Activated T-helper 17 cell treated with anti-CD3 and anti-CD28 coated beads, Interleukin-2, amount 50 U/mL, for 72 hours (primary cell): Measurements from ENCODE around the gene DNAJC17. TPM values are rescaled to one million over a fixed set of nuclear protein-coding genes. Genes with fewer than 3 reads are reported as not detected.
A peak's percentile ranks its signal among the peaks of the same experiment; 100 is the strongest.

ENCODE experiments used
- ATAC-seq: fragments of 150-1000 bp; cut with Tn5 transposase; replicated peaks from 2 replicates; pipeline ENCODE4 v1.10.0; 2021; ENCODE audit warnings: mild to moderate bottlenecking, moderate library complexity
- H3K27ac Mint-ChIP-seq: one replicate; pipeline ENCODE4 v1.8.0; 2022; ENCODE audit warnings: mixed read lengths
- H3K27me3 Mint-ChIP-seq: one replicate; pipeline ENCODE4 v1.8.0; 2022; ENCODE audit warnings: mixed read lengths
- H3K36me3 Mint-ChIP-seq: one replicate; pipeline ENCODE4 v1.8.0; 2022; ENCODE audit warnings: low read depth, mild to moderate bottlenecking, mixed read lengths
- H3K4me1 Mint-ChIP-seq: one replicate; pipeline ENCODE4 v1.8.0; 2022; ENCODE audit warnings: mixed read lengths
- H3K4me3 Mint-ChIP-seq: one replicate; pipeline ENCODE4 v1.8.0; 2022; ENCODE audit warnings: mild to moderate bottlenecking, mixed read lengths
- H3K9me3 Mint-ChIP-seq: one replicate; pipeline ENCODE4 v1.8.0; 2022; ENCODE audit warnings: mixed read lengths
- total RNA-seq, 2 donors: library from RNA; stranded (reverse); gene quantifications; one replicate each; pipeline ENCODE4 v1.2.3, GENCODE V29; 2022

DNAJC17 gene, protein sequence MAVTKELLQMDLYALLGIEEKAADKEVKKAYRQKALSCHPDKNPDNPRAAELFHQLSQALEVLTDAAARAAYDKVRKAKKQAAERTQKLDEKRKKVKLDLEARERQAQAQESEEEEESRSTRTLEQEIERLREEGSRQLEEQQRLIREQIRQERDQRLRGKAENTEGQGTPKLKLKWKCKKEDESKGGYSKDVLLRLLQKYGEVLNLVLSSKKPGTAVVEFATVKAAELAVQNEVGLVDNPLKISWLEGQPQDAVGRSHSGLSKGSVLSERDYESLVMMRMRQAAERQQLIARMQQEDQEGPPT
- total RNA-seq = 10 to 100 TPM; 30.3 to 34.3 TPM

DNA sequence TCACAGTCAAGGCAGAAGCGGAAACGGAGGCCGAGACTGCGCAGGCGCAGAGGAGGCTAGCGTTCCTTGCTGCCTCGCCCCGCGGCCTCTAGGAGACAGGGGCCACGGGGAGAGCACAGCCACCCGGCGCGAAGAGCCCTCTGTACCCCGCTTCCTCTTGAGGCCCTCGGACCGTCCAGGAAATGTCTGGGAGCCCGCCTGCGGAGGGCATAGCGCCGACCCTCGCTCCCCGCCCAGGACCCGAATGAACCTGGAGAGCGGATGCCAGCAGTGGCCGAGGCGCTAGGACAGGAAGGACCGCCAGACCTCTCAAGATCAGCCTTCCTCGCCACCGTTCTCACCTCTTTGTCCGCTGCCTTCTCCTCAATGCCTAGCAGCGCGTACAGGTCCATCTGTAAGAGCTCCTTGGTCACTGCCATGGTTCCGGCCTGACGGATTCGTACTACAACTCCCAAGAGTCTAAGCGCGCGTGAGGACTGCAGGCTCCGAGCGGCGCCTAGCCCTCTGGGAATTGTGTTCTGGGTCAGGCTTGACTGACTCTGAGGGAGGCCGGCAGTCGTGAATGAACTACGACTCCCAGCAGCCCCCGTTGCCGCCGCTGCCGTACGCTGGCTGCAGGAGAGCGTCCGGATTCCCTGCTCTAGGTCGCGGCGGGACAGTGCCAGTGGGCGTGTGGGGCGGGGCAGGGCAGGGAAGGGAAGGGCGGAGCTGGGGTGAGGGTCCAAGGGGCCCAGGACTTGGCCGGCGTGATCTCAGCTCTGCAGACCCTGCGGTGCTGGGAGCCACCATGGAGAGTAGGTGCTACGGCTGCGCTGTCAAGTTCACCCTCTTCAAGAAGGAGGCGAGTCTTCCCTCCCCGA, at the start of gene DNAJC17, which contains the start of gene ZFYVE19:
DNAJC17 (minus strand) TSS at position 446 of the 860 bp plus-strand sequence; CDS start at position 419, 27 bp downstream.
ZFYVE19 (plus strand) TSS at position 62 of the 860 bp plus-strand sequence; CDS start at position 563, 501 bp downstream.
- H3K27me3 Mint-ChIP-seq = no peaks in the 10 kb centered on the region
- ATAC-seq = peak; percentile 97
- peaks cover 8% of the 10 kb centered on the region for H3K4me1 Mint-ChIP-seq
- no peaks in the 10 kb centered on the region for H3K9me3 Mint-ChIP-seq
- peak within 1 kb of the TSS; percentile 98 for H3K27ac Mint-ChIP-seq
- H3K36me3 Mint-ChIP-seq = peaks cover 30% of the 10 kb centered on the region
- peak within 1 kb of the TSS; percentile 92 for H3K4me3 Mint-ChIP-seq

DNA sequence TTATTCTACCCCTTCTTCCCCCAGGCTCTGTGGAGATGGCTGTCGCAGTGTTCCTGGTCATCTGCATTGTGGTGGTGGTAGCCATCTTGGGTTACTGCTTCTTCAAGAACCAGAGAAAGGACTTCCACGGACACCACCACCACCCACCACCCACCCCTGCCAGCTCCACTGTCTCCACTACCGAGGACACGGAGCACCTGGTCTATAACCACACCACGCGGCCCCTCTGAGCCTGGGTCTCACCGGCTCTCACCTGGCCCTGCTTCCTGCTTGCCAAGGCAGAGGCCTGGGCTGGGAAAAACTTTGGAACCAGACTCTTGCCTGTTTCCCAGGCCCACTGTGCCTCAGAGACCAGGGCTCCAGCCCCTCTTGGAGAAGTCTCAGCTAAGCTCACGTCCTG, 49.5 kb upstream of the DNAJC17 start:
- Mint-ChIP-seq H3K4me3 (no peak overlapping the region), H3K9me3 (no peaks in the 10 kb centered on the region), H3K4me1 (peaks cover 10% of the 10 kb centered on the region), H3K27ac (no peak overlapping the region), H3K36me3 (no peaks in the 10 kb centered on the region), H3K27me3 (no peaks in the 10 kb centered on the region)
- no peak for ATAC-seq

DNA sequence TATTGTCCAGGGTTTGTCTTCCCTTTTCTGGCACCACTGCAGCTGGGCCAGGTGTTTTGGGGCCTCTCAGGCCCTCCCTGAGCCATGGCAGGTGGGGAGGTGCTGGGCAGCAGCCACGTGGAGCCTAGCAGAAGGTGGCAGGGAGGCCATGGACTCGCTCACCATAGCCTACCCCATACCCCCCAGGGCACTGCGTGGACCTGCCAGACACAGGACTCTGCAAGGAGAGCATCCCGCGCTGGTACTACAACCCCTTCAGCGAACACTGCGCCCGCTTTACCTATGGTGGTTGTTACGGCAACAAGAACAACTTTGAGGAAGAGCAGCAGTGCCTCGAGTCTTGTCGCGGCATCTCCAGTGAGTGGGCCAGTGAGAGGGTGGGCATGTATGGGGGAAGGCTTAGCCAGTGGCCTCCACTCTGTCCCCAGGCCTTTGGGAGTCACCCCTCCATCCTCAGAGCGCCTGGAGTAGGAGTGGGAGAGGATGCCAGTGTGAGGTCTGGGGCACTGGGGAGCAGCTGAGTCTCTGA, 48.5 kb upstream of the DNAJC17 start:
- H3K4me3 Mint-ChIP-seq = no peak overlapping the region
- no peak overlapping the region for H3K27ac Mint-ChIP-seq
- H3K4me1 Mint-ChIP-seq = peaks cover 10% of the 10 kb centered on the region
- no peak for ATAC-seq
- no peaks in the 10 kb centered on the region for H3K27me3 Mint-ChIP-seq
- peaks cover 6% of the 10 kb centered on the region for H3K36me3 Mint-ChIP-seq
- no peaks in the 10 kb centered on the region for H3K9me3 Mint-ChIP-seq

DNA sequence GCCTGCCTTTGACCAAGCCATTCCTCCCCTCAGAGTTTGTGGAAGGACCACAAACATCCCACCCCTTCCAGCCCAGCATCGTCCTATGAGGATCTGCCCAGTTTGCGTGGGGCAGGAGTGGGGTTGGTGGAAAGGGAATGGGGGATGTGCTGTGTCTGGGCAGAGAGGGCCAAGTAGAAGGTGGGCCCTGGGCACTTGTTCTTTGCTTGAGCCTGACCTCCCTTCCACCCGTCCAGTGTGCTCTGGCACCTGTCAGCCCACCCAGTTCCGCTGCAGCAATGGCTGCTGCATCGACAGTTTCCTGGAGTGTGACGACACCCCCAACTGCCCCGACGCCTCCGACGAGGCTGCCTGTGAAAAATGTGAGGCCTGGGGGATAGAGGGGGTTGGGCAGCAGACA, 46.9 kb upstream of the DNAJC17 start:
- Mint-ChIP-seq H3K9me3 (no peaks in the 10 kb centered on the region), H3K36me3 (peaks cover 6% of the 10 kb centered on the region), H3K27ac (no peak overlapping the region), H3K4me3 (no peak overlapping the region), H3K4me1 (peaks cover 7% of the 10 kb centered on the region), H3K27me3 (no peaks in the 10 kb centered on the region)
- ATAC-seq = no peak

DNA sequence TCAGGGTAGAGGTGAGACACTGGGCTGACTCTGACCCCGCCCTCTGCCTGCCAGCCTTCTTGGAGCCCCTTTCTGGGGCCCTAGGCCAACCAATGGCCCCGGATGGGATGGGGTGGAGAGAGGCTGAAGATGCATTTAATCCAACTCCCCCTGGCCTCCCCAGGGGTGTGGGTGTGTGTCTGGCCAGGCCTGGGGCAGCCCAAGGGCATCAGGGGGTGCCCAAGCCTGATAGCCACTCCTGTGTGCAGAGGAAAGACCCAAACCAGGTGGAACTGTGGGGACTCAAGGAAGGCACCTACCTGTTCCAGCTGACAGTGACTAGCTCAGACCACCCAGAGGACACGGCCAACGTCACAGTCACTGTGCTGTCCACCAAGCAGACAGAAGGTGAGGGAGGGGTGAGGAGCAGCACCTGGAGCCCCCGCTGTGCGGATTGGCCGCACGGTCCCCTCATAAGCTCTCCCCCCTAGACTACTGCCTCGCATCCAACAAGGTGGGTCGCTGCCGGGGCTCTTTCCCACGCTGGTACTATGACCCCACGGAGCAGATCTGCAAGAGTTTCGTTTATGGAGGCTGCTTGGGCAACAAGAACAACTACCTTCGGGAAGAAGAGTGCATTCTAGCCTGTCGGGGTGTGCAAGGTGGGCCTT, 46.1 kb upstream of the DNAJC17 start:
- Mint-ChIP-seq H3K4me3 (no peak overlapping the region), H3K9me3 (no peaks in the 10 kb centered on the region), H3K27ac (no peak overlapping the region), H3K4me1 (peaks cover under 1% of the 10 kb centered on the region), H3K27me3 (no peaks in the 10 kb centered on the region), H3K36me3 (peaks cover 6% of the 10 kb centered on the region)
- ATAC-seq = no peak

- Mint-ChIP-seq H3K4me1 (peaks cover 6% of the 10 kb centered on the region), H3K4me3 (no peak overlapping the region)
Measured at GRCh38 chr15:40852529-40852928, 45.3 kb upstream of the DNAJC17 start.

GRCh38 chr15:40850576-40851112, 43.4 kb upstream of the DNAJC17 start:
- no peaks in the 10 kb centered on the region for H3K27me3 Mint-ChIP-seq
- no peaks in the 10 kb centered on the region for H3K9me3 Mint-ChIP-seq
- no peak for ATAC-seq
- no peak overlapping the region for H3K27ac Mint-ChIP-seq
- peaks cover 12% of the 10 kb centered on the region for H3K4me1 Mint-ChIP-seq
- H3K4me3 Mint-ChIP-seq = no peak overlapping the region
- peaks cover 6% of the 10 kb centered on the region for H3K36me3 Mint-ChIP-seq

More at GRCh38 chr15:40852529-40852928, 45.3 kb upstream of the DNAJC17 start:
- ATAC-seq = no peak
- Mint-ChIP-seq H3K27ac (no peak overlapping the region), H3K9me3 (no peaks in the 10 kb centered on the region), H3K36me3 (peaks cover 6% of the 10 kb centered on the region), H3K27me3 (no peaks in the 10 kb centered on the region)

DNA sequence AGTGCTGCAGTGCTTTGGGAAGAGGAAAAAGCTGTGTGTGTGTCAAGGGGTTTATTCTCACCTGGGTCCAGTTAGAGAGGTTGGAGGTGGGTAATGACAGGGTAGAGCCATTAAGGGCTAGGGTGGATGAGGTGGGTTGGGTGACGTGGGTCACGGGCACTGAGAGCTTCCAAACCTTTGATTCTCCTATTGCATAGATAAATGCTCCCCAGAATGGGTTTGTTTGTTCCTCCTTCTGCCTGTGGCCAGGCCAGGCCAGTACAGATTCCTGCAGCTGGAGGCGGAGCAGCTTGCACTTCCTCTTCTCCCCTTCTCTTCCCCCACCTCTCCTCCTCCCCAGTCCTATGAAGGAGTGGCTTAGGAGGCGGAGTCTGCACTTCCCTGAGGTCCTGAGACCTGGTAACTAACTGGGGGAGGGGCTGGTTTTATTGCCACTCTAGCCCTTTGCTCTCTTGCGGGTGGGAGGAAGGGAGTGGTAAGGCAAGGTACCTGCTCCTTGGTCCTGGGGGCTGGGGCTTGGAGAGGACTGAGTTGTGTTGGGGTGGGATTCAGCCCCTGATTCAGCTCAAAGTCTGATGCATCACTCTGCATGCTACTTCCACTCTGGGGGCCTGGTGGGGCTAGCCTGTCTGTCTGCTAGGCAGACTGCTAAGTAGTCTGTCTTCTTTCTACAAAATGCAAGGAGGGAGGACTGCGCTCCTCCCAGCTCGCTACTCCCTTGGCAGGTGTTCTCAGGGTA, 40.1 kb upstream of the DNAJC17 start:
- H3K27me3 Mint-ChIP-seq = no peaks in the 10 kb centered on the region
- H3K4me3 Mint-ChIP-seq = peak overlapping the region; percentile 85
- H3K4me1 Mint-ChIP-seq = peaks cover 15% of the 10 kb centered on the region
- no peak for ATAC-seq
- H3K27ac Mint-ChIP-seq = peak overlapping the region; percentile 6
- peaks cover 6% of the 10 kb centered on the region for H3K36me3 Mint-ChIP-seq
- no peaks in the 10 kb centered on the region for H3K9me3 Mint-ChIP-seq

DNA sequence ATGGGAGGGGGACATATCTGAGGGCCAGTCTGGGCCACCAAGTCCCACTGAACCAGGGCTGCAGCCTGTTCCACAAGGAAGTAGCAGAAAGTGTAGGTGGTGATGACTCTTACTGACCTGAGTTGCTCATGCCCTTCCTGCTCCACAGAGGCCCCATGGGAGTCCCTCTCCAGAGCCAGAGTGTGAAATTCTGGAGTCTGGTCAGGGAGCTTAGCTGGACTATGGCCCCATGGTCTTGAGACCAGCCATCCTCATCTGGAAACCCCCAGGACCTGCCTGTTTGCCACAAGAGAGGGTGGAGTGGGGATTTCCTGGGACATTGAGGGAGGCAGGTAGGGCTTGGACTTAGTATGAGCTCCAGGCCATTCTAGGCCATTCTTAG, 39.6 kb upstream of the DNAJC17 start:
- peak overlapping the region; percentile 85 for H3K4me3 Mint-ChIP-seq

GRCh38 chr15:40845511-40846284, 38.4 kb upstream of the DNAJC17 start:
- no peak overlapping the region for H3K27ac Mint-ChIP-seq
- peaks cover 15% of the 10 kb centered on the region for H3K4me1 Mint-ChIP-seq
- H3K4me3 Mint-ChIP-seq = peak overlapping the region; percentile 85
- H3K36me3 Mint-ChIP-seq = no peaks in the 10 kb centered on the region
- no peak for ATAC-seq
- H3K27me3 Mint-ChIP-seq = no peaks in the 10 kb centered on the region
- H3K9me3 Mint-ChIP-seq = no peaks in the 10 kb centered on the region

More for the DNA sequence above, 39.6 kb upstream of the DNAJC17 start:
- no peaks in the 10 kb centered on the region for H3K9me3 Mint-ChIP-seq
- H3K27me3 Mint-ChIP-seq = no peaks in the 10 kb centered on the region
- peaks cover 6% of the 10 kb centered on the region for H3K36me3 Mint-ChIP-seq
- H3K27ac Mint-ChIP-seq = no peak overlapping the region
- peaks cover 15% of the 10 kb centered on the region for H3K4me1 Mint-ChIP-seq
- ATAC-seq = no peak

- Mint-ChIP-seq H3K9me3 (no peaks in the 10 kb centered on the region), H3K27me3 (no peaks in the 10 kb centered on the region), H3K36me3 (no peaks in the 10 kb centered on the region), H3K4me1 (peaks cover 15% of the 10 kb centered on the region), H3K27ac (peak overlapping the region; percentile 65), H3K4me3 (peak overlapping the region; percentile 85)
- ATAC-seq = no peak
Measured at GRCh38 chr15:40845036-40845435, 37.8 kb upstream of the DNAJC17 start.

DNA sequence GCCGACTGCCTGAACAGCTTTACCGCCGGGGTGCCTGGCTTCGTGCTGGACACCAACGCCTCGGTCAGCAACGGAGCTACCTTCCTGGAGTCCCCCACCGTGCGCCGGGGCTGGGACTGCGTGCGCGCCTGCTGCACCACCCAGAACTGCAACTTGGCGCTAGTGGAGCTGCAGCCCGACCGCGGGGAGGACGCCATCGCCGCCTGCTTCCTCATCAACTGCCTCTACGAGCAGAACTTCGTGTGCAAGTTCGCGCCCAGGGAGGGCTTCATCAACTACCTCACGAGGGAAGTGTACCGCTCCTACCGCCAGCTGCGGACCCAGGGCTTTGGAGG, 37.4 kb upstream of the DNAJC17 start:
- H3K27me3 Mint-ChIP-seq = no peaks in the 10 kb centered on the region
- ATAC-seq = peak; percentile 44
- H3K4me1 Mint-ChIP-seq = peaks cover 15% of the 10 kb centered on the region
- peak overlapping the region; percentile 85 for H3K4me3 Mint-ChIP-seq
- no peaks in the 10 kb centered on the region for H3K9me3 Mint-ChIP-seq
- peak overlapping the region; percentile 65 for H3K27ac Mint-ChIP-seq
- H3K36me3 Mint-ChIP-seq = no peaks in the 10 kb centered on the region
